ENCODE results near the gene USP24. TPM values are rescaled to one million over a fixed set of nuclear protein-coding genes. Genes with fewer than 3 reads are reported as not detected.
"Not testable (repeated sequence)": the region's sequence is repeated elsewhere in the genome, so short reads cannot be mapped to it uniquely, and the experiment has no call there.

The USP24 gene
- polyA plus RNA-seq, 1 experiment, result 20.9 TPM

DNA sequence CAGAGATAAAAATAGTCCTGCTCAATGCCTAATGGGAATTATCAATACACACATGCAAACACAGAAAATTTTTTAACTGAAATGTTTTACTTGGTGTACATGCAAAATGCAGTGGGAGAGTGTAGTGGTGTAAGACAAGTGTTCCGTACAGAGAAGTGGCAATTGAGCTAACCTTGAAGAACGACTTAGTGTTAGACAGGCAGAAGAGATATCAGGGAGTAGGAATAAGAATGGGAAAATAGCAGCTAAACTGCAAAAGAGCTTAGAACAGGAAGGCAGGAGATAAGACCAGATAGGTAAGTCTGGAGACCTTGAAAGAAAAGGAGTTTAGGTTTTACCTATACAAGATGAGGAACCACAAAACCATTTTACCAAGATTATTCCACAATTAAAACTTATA, 9.0 kb downstream of the USP24 start:
- Histone ChIP-seq H3K27ac (ENCODE audit: low read depth, low read length) (no peak overlapping the region), H3K4me3 (ENCODE audit: low read depth, low read length) (no peak overlapping the region), H3K9me3 (ENCODE audit: control insufficient read depth, insufficient read depth, low read length) (no peaks in the 10 kb centered on the region), H3K27me3 (ENCODE audit: control insufficient read depth, insufficient read depth, low read length) (no peaks in the 10 kb centered on the region)
- TF ChIP-seq, protein P1, sequence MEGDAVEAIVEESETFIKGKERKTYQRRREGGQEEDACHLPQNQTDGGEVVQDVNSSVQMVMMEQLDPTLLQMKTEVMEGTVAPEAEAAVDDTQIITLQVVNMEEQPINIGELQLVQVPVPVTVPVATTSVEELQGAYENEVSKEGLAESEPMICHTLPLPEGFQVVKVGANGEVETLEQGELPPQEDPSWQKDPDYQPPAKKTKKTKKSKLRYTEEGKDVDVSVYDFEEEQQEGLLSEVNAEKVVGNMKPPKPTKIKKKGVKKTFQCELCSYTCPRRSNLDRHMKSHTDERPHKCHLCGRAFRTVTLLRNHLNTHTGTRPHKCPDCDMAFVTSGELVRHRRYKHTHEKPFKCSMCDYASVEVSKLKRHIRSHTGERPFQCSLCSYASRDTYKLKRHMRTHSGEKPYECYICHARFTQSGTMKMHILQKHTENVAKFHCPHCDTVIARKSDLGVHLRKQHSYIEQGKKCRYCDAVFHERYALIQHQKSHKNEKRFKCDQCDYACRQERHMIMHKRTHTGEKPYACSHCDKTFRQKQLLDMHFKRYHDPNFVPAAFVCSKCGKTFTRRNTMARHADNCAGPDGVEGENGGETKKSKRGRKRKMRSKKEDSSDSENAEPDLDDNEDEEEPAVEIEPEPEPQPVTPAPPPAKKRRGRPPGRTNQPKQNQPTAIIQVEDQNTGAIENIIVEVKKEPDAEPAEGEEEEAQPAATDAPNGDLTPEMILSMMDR (IDR thresholded peaks at IDR 0.05; ENCODE audit: low read depth, low read length), result no peak
- DNase-seq (ENCODE audit: low read depth, low spot score), result no peak
- POLR2A ChIA-PET, result no interaction called here
- CTCF ChIA-PET, result no interaction called here

DNA sequence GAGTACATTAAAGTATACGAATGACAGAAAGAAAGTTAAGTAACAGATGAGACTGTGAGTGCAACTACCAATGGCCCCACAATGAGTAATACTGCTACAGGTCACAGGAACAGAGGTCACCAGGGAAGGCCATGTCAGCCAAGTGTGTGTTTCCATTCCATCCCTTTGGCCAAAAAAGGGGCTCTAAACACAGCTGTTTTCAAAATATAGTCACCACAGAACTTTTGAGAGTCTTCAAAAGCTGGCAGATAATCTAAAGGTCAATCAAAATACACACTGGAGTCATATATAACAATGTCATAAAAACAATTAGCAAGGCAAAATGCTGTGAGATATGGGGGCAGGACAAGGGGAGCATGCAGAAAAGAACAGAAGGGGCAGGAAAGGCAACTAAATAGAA, 10.2 kb downstream of the USP24 start:
- TF ChIP-seq, protein P1 (IDR thresholded peaks at IDR 0.05; ENCODE audit: low read depth, low read length), result no peak
- Histone ChIP-seq H3K27me3 (ENCODE audit: control insufficient read depth, insufficient read depth, low read length) (no peaks in the 10 kb centered on the region), H3K9me3 (ENCODE audit: control insufficient read depth, insufficient read depth, low read length) (no peaks in the 10 kb centered on the region), H3K4me3 (ENCODE audit: low read depth, low read length) (no peak overlapping the region), H3K27ac (ENCODE audit: low read depth, low read length) (no peak overlapping the region)
- no peak for DNase-seq (ENCODE audit: low read depth, low spot score)
- ChIA-PET POLR2A (interaction anchor here (1.5 kb wide), 1 partner anchor 10 kb away, joined by 3 read pairs; the partner anchor contains the start of gene USP24), CTCF (no interaction called here)

DNA sequence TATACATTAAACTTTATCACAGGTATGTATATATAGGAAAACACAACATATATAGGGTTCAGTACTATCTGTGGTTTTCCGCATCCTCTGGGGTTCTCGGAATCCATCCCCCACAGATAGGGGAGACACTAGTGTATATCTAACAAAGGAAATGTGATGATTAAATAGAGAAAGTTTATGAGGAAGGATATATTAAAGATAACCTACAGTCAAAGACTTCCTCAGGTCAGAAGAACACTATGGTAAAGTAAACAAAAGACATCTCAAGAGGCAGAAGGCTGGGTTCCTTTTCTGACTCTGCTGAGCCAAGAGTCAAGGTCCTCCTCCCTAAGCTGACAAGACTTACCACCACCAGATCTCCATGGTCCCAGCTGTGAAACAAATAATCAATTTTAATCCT, 12.1 kb downstream of the USP24 start:
- DNase-seq (ENCODE audit: low read depth, low spot score), result no peak
- Histone ChIP-seq H3K27me3 (ENCODE audit: control insufficient read depth, insufficient read depth, low read length) (no peaks in the 10 kb centered on the region), H3K4me3 (ENCODE audit: low read depth, low read length) (no peak overlapping the region), H3K27ac (ENCODE audit: low read depth, low read length) (no peak overlapping the region), H3K9me3 (ENCODE audit: control insufficient read depth, insufficient read depth, low read length) (no peaks in the 10 kb centered on the region)
- TF ChIP-seq, protein P1 (IDR thresholded peaks at IDR 0.05; ENCODE audit: low read depth, low read length), result no peak
- ChIA-PET POLR2A (no interaction called here), CTCF (interaction anchor here (0.8 to 1.2 kb wide), 2 partner anchors 14 to 28 kb away, joined by 3 to 4 read pairs; no protein-coding TSS in a partner anchor)

DNA sequence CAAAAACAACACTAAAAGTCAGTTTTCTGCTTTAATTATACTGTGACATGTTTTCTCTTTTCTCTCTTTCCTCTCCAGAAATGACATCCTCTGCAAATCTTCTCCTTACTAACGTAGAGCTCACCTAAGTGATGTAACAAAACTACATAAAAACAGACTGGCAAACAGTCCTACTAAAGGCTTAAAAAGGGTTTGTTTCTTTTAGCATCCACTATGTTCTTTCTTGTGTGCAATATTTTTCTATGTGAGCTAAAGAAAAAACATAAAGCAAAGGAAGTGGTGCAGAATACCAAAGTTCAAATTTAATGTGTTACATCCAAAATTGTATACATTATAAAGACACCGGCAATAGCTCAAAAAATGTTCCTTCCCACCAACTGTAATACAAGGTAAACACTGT, 14.5 kb downstream of the USP24 start:
- POLR2A ChIA-PET, result no interaction called here
- Histone ChIP-seq H3K4me3 (ENCODE audit: low read depth, low read length) (no peak overlapping the region), H3K27ac (ENCODE audit: low read depth, low read length) (no peak overlapping the region), H3K9me3 (ENCODE audit: control insufficient read depth, insufficient read depth, low read length) (no peaks in the 10 kb centered on the region), H3K27me3 (ENCODE audit: control insufficient read depth, insufficient read depth, low read length) (no peaks in the 10 kb centered on the region)
- TF ChIP-seq, protein P1 (IDR thresholded peaks at IDR 0.05; ENCODE audit: low read depth, low read length), result no peak
- no peak for DNase-seq (ENCODE audit: low read depth, low spot score)
- CTCF ChIA-PET, result interaction anchor here (0.8 to 0.9 kb wide), 2 partner anchors 9 to 60 kb away, joined by 3 to 5 read pairs; no protein-coding TSS in a partner anchor

DNA sequence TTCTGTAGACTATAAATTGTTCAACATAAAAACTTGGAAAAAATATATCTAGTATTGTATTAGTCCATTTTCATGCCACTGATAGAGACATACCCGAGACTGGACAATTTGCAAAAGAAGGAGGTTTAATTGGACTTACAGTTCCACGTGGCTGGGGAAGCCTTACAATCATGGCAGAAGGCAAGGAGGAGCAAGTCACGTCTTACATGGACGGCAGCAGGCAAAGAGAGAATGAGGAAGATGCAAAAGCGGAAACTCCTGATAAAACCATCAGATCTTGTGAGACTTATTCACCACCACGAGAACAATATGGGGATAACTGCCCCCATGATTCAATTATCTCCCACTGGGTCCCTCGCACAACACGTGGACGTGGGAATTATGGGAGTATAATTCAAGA, 15.4 kb downstream of the USP24 start:
- CTCF ChIA-PET; H3K27me3 ChIP-seq (ENCODE audit: control insufficient read depth, insufficient read depth, low read length); H3K9me3 ChIP-seq (ENCODE audit: control insufficient read depth, insufficient read depth, low read length); H3K4me3 ChIP-seq (ENCODE audit: low read depth, low read length); DNase-seq (ENCODE audit: low read depth, low spot score); H3K27ac ChIP-seq (ENCODE audit: low read depth, low read length); POLR2A ChIA-PET: not testable (repeated sequence)

DNA sequence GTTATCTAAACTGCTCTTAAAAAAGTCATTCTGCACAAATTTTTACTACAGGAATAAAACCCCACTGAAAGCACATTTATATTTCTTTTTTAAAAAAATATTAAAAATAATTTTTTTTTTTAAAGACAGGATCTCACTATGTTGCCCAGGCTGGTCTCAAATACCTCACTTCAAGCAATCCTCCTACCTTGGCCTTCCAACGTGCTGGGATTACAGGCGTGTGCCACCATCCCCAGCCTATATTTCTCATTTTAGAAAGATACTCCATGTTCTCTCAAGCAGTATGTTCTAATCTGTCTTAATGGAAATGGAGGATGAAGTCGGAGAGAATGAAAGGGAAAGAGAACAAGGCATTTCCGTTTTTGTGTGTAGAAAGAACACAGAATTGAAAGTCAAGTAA, 17.1 kb downstream of the USP24 start:
- Histone ChIP-seq H3K9me3 (ENCODE audit: control insufficient read depth, insufficient read depth, low read length) (no peaks in the 10 kb centered on the region), H3K27ac (ENCODE audit: low read depth, low read length) (no peak overlapping the region), H3K27me3 (ENCODE audit: control insufficient read depth, insufficient read depth, low read length) (no peaks in the 10 kb centered on the region), H3K4me3 (ENCODE audit: low read depth, low read length) (no peak overlapping the region)
- ChIA-PET POLR2A (no interaction called here), CTCF (interaction anchor here (0.9 kb wide), 1 partner anchor 50 kb away, joined by 3 read pairs; no protein-coding TSS in a partner anchor)
- TF ChIP-seq, protein P1 (IDR thresholded peaks at IDR 0.05; ENCODE audit: low read depth, low read length), result no peak
- DNase-seq (ENCODE audit: low read depth, low spot score), result no peak
